ENCODE measurements around the gene DNAAF3.
"Not testable (repeated sequence)": the region's sequence is repeated elsewhere in the genome, so short reads cannot be mapped to it uniquely, and the experiment has no call there.

DNAAF3 gene

GRCh38 chr19:55158423-55158822 is 8.0 kb downstream of the DNAAF3 start:
- H3K4me3 ChIP-seq (ENCODE audit: low read depth, low read length), result no peak overlapping the region
- no peaks in the 10 kb centered on the region for H3K36me3 ChIP-seq (replicated peaks)
- TF ChIP-seq CTCF (IDR thresholded peaks at IDR 0.05; ENCODE audit: low read depth, low read length, missing control alignments), result no peak
- in situ Hi-C loops (cut with HindIII; ENCODE audit: low pct_ligation_motif_present, low sequenced_read_pairs), result no loop called here
- H3K27me3 ChIP-seq (replicated peaks), result peaks cover 14% of the 10 kb centered on the region
- DNase-seq, result no peak
- H3K27ac ChIP-seq, result no peak overlapping the region

DNA sequence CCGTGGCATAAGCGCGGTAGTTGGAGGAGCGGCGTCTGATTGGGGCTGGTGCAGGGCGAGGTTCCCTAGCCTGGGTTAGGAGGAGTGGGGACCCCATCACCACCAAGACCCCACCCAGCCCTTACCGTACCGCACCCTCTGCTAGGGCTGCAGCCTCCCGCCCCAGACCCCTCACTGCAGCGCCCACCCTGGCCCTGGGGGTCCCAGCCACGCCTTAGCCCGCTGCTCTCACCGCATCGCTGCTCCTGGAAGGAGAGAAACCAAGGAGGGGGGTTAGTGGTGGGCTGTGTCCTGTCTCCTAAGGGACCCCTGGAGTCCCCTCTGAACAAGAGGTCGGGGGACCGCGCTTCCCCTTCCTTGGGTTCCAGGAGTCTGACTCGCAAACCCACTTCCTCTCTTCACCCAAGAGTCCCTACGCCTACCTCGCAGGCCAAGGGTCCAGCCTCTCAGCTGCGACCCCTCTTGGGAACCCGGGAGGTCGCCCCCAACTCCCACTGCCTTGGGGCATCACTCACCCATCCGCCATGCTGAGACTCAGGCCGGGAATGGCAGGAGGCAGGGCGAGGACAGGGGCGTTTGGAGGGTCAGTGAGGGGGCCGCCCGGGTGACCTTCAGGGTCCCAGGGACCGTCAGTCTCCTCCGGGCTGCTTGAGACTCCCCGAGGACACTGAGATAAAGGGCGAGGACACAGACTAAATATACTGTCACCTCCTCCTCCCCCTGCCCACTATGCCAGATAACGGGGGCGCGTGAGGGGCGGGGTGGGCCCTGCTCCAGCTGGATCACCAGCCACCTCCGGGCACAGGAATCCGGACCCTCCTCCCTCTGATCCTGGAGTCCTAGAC is 9.1 kb downstream of the DNAAF3 start, which contains the start of gene TNNI3:
TSS of gene TNNI3 (minus strand) at position 669 of the 845 bp plus-strand sequence. CDS start at position 526, 143 bp downstream.
- no peak within 1 kb of the TSS for H3K4me3 ChIP-seq (ENCODE audit: low read depth, low read length)
- TF ChIP-seq CTCF (IDR thresholded peaks at IDR 0.05; ENCODE audit: low read depth, low read length, missing control alignments), result no peak
- in situ Hi-C loops (cut with HindIII; ENCODE audit: low pct_ligation_motif_present, low sequenced_read_pairs), result no loop called here
- H3K27ac ChIP-seq, result no peak within 1 kb of the TSS
- DNase-seq, result no peak
- peaks cover 13% of the 10 kb centered on the region for H3K27me3 ChIP-seq (replicated peaks)
- H3K36me3 ChIP-seq (replicated peaks), result no peaks in the 10 kb centered on the region

- no peak for TF ChIP-seq CTCF (IDR thresholded peaks at IDR 0.05; ENCODE audit: low read depth, low read length, missing control alignments)
- no peak overlapping the region for H3K27ac ChIP-seq
- in situ Hi-C loops (cut with HindIII; ENCODE audit: low pct_ligation_motif_present, low sequenced_read_pairs), result no loop called here
- peak; percentile 50 for DNase-seq
- H3K36me3 ChIP-seq (replicated peaks), result no peaks in the 10 kb centered on the region
- no peak overlapping the region for H3K4me3 ChIP-seq (ENCODE audit: low read depth, low read length)
- peaks cover 5% of the 10 kb centered on the region for H3K27me3 ChIP-seq (replicated peaks)
Measured at GRCh38 chr19:55156202-55157063, 10.0 kb downstream of the DNAAF3 start.

- H3K27me3 ChIP-seq (replicated peaks); H3K4me3 ChIP-seq (ENCODE audit: low read depth, low read length); H3K36me3 ChIP-seq (replicated peaks); DNase-seq; in situ Hi-C loops (cut with HindIII; ENCODE audit: low pct_ligation_motif_present, low sequenced_read_pairs); H3K27ac ChIP-seq: not testable (repeated sequence)
Measured at GRCh38 chr19:55155784-55156183, 10.6 kb downstream of the DNAAF3 start.

GRCh38 chr19:55153652-55154264 is 12.7 kb downstream of the DNAAF3 start:
- DNase-seq, result no peak
- Histone ChIP-seq H3K27me3 (replicated peaks) (peaks cover 3% of the 10 kb centered on the region), H3K27ac (no peak overlapping the region), H3K4me3 (ENCODE audit: low read depth, low read length) (no peak overlapping the region), H3K36me3 (replicated peaks) (no peaks in the 10 kb centered on the region)
- in situ Hi-C loops (cut with HindIII; ENCODE audit: low pct_ligation_motif_present, low sequenced_read_pairs), result no loop called here
- TF ChIP-seq CTCF (IDR thresholded peaks at IDR 0.05; ENCODE audit: low read depth, low read length, missing control alignments), result no peak

DNA sequence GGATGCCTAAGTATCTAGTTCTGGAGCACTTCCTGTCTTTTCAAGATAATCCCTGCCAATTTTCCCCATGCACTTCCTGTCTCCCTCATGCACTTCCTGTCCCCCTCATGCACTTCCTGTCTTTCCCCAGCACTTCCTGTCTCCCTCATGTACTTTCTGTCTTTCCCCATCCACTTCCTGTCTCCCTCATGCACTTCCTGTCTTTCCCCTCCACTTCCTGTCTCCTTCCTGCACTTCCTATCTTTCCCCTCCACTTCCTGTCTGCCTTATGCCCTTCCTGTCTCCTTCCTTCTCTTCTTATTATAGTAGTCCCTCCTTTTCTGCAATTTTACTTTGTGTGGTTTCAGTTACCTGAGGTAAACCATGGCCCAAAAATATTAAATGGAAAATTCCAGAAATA is 14.4 kb downstream of the DNAAF3 start:
- Histone ChIP-seq H3K27ac (no peak overlapping the region), H3K36me3 (replicated peaks) (no peaks in the 10 kb centered on the region), H3K27me3 (replicated peaks) (peaks cover 12% of the 10 kb centered on the region), H3K4me3 (ENCODE audit: low read depth, low read length) (no peak overlapping the region)
- no peak for TF ChIP-seq CTCF (IDR thresholded peaks at IDR 0.05; ENCODE audit: low read depth, low read length, missing control alignments)
- no peak for DNase-seq
- in situ Hi-C loops (cut with HindIII; ENCODE audit: low pct_ligation_motif_present, low sequenced_read_pairs), result no loop called here

Measured in brain microvascular endothelial cell (primary cell).